OCI-LY1 (cell line): ENCODE measurements around the gene WDR41.

Experiments
- H2AFZ ChIP-seq: fragments of 200-600 bp; sonication (generic), shearing (Covaris generic); 2 replicates; pipeline ENCODE4 v1.6.0; 2014; ENCODE audit warnings: antibody characterized with exemption, mild to moderate bottlenecking, low read length
- H3F3A ChIP-seq: fragments of 200-600 bp; sonication (generic), shearing (Covaris generic); 2 replicates; pipeline ENCODE4 v1.6.0; 2014; ENCODE audit warnings: mild to moderate bottlenecking, antibody characterized with exemption, low read length, moderate library complexity; ENCODE audit not compliant: insufficient read depth
- H3K27ac ChIP-seq: fragments of 200-600 bp; sonication (generic); 2 replicates; pipeline ENCODE4 v1.5.1; 2014; ENCODE audit warnings: low read length, mixed run types, mild to moderate bottlenecking, low read depth; ENCODE audit not compliant: poor library complexity, severe bottlenecking
- H3K27me3 ChIP-seq: fragments of 200-600 bp; sonication (generic); 2 replicates; pipeline ENCODE4 v1.6.0; 2014; ENCODE audit warnings: antibody characterized with exemption, mild to moderate bottlenecking, low read length, moderate library complexity; ENCODE audit not compliant: insufficient read depth
- H3K36me3 ChIP-seq: fragments of 200-600 bp; sonication (generic); 2 replicates; pipeline ENCODE4 v1.6.1; 2014; ENCODE audit warnings: mild to moderate bottlenecking, antibody characterized with exemption, low read length, moderate library complexity, mixed read lengths; ENCODE audit not compliant: insufficient read depth
- H3K4me1 ChIP-seq: fragments of 200-600 bp; sonication (generic); 2 replicates; pipeline ENCODE4 v1.5.1; 2014; ENCODE audit warnings: mild to moderate bottlenecking, low read length, moderate library complexity; ENCODE audit not compliant: insufficient read depth, severe bottlenecking
- H3K4me2 ChIP-seq: fragments of 200-600 bp; sonication (generic), shearing (Covaris generic); 2 replicates; pipeline ENCODE4 v1.6.1; 2014; ENCODE audit warnings: low read length
- H3K4me3 ChIP-seq: fragments of 200-600 bp; sonication (generic); 2 replicates; pipeline ENCODE4 v1.5.1; 2014; ENCODE audit warnings: low read length, low read depth, mild to moderate bottlenecking, mixed read lengths; ENCODE audit not compliant: poor library complexity, severe bottlenecking
- H3K79me2 ChIP-seq: fragments of 200-600 bp; shearing (Covaris generic); 2 replicates; pipeline ENCODE4 v1.6.1; 2016; ENCODE audit warnings: mixed run types, low read length, mixed read lengths; ENCODE audit not compliant: insufficient read depth
- H3K9ac ChIP-seq: fragments of 200-600 bp; sonication (generic), shearing (Covaris generic); 2 replicates; pipeline ENCODE4 v1.6.1; 2014; ENCODE audit warnings: mild to moderate bottlenecking, low read length, mixed read lengths
- H3K9me2 ChIP-seq: fragments of 200-600 bp; sonication (generic), shearing (Covaris generic); 2 replicates; pipeline ENCODE4 v1.6.1; 2014; ENCODE audit warnings: low read depth, mild to moderate bottlenecking, low read length, mixed read lengths
- H3K9me3 ChIP-seq: fragments of 200-600 bp; shearing (Covaris generic); 2 replicates; pipeline ENCODE4 v1.6.1; 2014; ENCODE audit warnings: low read length, mixed read lengths
- H4K20me1 ChIP-seq: fragments of 200-600 bp; sonication (generic), shearing (Covaris generic); 2 replicates; pipeline ENCODE4 v1.6.0; 2016; ENCODE audit warnings: mild to moderate bottlenecking, low read length; ENCODE audit not compliant: insufficient read depth
- EZH2 ChIP-seq: fragments of 200-600 bp; sonication (generic), shearing (Covaris generic); IDR thresholded peaks from 2 replicates; pipeline ENCODE4 v1.8.0; 2017; ENCODE audit warnings: borderline replicate concordance, mixed run types, mild to moderate bottlenecking, antibody characterized with exemption, low read length, moderate library complexity, mixed read lengths
- TF ChIP-seq, protein P1 (sequence below): fragments of 200-600 bp; sonication (generic), shearing (Covaris generic); IDR thresholded peaks from 2 replicates; pipeline ENCODE4 v1.5.1; 2017; ENCODE audit warnings: mild to moderate bottlenecking, antibody characterized with exemption, low read length, moderate library complexity, mixed read lengths

WDR41 gene

DNA sequence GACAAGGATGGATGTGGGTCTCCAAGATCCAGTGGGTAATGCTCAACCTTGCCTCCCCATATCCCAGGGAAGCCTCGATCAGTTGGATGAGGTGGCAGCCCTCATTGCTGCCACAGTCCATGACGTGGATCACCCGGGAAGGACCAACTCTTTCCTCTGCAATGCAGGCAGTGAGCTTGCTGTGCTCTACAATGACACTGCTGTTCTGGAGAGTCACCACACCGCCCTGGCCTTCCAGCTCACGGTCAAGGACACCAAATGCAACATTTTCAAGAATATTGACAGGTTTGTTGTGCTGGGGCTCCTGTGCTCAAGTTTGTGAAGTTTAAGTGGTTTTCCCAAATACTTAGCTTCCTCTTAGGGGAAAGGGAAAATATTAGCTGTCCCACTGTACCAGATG, 74.0 kb downstream of the WDR41 start:
- Histone ChIP-seq H3F3A (no peaks in the 10 kb centered on the region), H3K9me3 (no peaks in the 10 kb centered on the region), H3K4me1 (no peaks in the 10 kb centered on the region), H4K20me1 (no peaks in the 10 kb centered on the region), H3K27ac (no peak overlapping the region), H3K9me2 (no peaks in the 10 kb centered on the region), H3K4me3 (no peak overlapping the region), H2AFZ (no peak overlapping the region), H3K36me3 (no peaks in the 10 kb centered on the region), H3K79me2 (no peaks in the 10 kb centered on the region), H3K4me2 (no peak overlapping the region), H3K27me3 (no peaks in the 10 kb centered on the region), H3K9ac (no peak overlapping the region)
- TF ChIP-seq EZH2, result no peak
- TF ChIP-seq, protein P1, sequence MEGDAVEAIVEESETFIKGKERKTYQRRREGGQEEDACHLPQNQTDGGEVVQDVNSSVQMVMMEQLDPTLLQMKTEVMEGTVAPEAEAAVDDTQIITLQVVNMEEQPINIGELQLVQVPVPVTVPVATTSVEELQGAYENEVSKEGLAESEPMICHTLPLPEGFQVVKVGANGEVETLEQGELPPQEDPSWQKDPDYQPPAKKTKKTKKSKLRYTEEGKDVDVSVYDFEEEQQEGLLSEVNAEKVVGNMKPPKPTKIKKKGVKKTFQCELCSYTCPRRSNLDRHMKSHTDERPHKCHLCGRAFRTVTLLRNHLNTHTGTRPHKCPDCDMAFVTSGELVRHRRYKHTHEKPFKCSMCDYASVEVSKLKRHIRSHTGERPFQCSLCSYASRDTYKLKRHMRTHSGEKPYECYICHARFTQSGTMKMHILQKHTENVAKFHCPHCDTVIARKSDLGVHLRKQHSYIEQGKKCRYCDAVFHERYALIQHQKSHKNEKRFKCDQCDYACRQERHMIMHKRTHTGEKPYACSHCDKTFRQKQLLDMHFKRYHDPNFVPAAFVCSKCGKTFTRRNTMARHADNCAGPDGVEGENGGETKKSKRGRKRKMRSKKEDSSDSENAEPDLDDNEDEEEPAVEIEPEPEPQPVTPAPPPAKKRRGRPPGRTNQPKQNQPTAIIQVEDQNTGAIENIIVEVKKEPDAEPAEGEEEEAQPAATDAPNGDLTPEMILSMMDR, result no peak

GRCh38 chr5:77413049-77413448, 79.1 kb downstream of the WDR41 start:
- Histone ChIP-seq H3K27me3 (0 out of 2 replicates have a peak, but pooled peaks cover 4% of the 10 kb centered on the region), H3K9me2 (no peaks in the 10 kb centered on the region), H3K79me2 (no peaks in the 10 kb centered on the region), H3K4me3 (no peak overlapping the region), H3K27ac (no peak overlapping the region), H4K20me1 (no peaks in the 10 kb centered on the region), H3K4me1 (no peaks in the 10 kb centered on the region), H2AFZ (no peak overlapping the region), H3K9me3 (no peaks in the 10 kb centered on the region), H3K9ac (no peak overlapping the region), H3K36me3 (no peaks in the 10 kb centered on the region), H3F3A (no peaks in the 10 kb centered on the region), H3K4me2 (no peak overlapping the region)
- no peak for TF ChIP-seq EZH2
- TF ChIP-seq, protein P1, result no peak

GRCh38 chr5:77409870-77410621, 82.1 kb downstream of the WDR41 start:
- H2AFZ ChIP-seq, result no peak overlapping the region
- H3K79me2 ChIP-seq, result no peaks in the 10 kb centered on the region
- 0 out of 2 replicates have a peak, but pooled peaks cover 4% of the 10 kb centered on the region for H3K27me3 ChIP-seq
- no peak overlapping the region for H3K4me2 ChIP-seq
- no peak overlapping the region for H3K4me3 ChIP-seq
- no peaks in the 10 kb centered on the region for H4K20me1 ChIP-seq
- no peaks in the 10 kb centered on the region for H3K9me3 ChIP-seq
- no peak for TF ChIP-seq EZH2
- TF ChIP-seq, protein P1, result no peak
- no peak overlapping the region for H3K9ac ChIP-seq
- H3K27ac ChIP-seq, result no peak overlapping the region
- H3F3A ChIP-seq, result no peaks in the 10 kb centered on the region
- no peaks in the 10 kb centered on the region for H3K36me3 ChIP-seq
- no peaks in the 10 kb centered on the region for H3K4me1 ChIP-seq
- no peaks in the 10 kb centered on the region for H3K9me2 ChIP-seq
